IPS DF 6.9 (cell line): ENCODE data around the gene ZNF469.

Source experiments
- DNase-seq: peaks from one replicate; pipeline ENCODE4 v3.0.0-alpha.2; 2013; ENCODE audit warnings: low read depth, low spot score
- H3K27ac ChIP-seq: one replicate; pipeline ENCODE4 v1.5.1; 2013; ENCODE audit warnings: low read length, control low read depth
- H3K27me3 ChIP-seq: 2 replicates; pipeline ENCODE4 v1.6.1; 2013; ENCODE audit warnings: mild to moderate bottlenecking, low read length; ENCODE audit not compliant: control insufficient read depth, insufficient read depth
- H3K36me3 ChIP-seq: 2 replicates; pipeline ENCODE4 v1.6.1; 2013; ENCODE audit warnings: low read length; ENCODE audit not compliant: control insufficient read depth, insufficient read depth
- H3K4me1 ChIP-seq: 2 replicates; pipeline ENCODE4 v1.6.1; 2013; ENCODE audit warnings: low read length; ENCODE audit not compliant: control insufficient read depth, insufficient read depth
- H3K4me3 ChIP-seq: 2 replicates; pipeline ENCODE4 v1.5.1; 2013; ENCODE audit warnings: mild to moderate bottlenecking, low read length
- H3K9me3 ChIP-seq: 2 replicates; pipeline ENCODE4 v1.6.1; 2013; ENCODE audit warnings: low read length, inconsistent platforms; ENCODE audit not compliant: control insufficient read depth, insufficient read depth
- WGBS: extraction: QIAGEN DNeasy Blood & Tissue Kit; methylation state at CpG from one replicate; pipeline ENCODE4 v1.1.7; 2013; ENCODE audit warnings: mixed read lengths, missing lambda C conversion rate; ENCODE audit not compliant: insufficient read length, insufficient coverage; 5-methylcytosine and 5-hydroxymethylcytosine counted together

Gene ZNF469

GRCh38 chr16:88373927-88374492, 8.7 kb upstream of the ZNF469 start:
- WGBS = no CpG with 5 or more reads among the region's 5 CpGs

GRCh38 chr16:88374736-88375135, 8.0 kb upstream of the ZNF469 start:
- Histone ChIP-seq H3K27ac (no peak overlapping the region), H3K9me3 (no peaks in the 10 kb centered on the region), H3K36me3 (no peaks in the 10 kb centered on the region), H3K27me3 (no peaks in the 10 kb centered on the region), H3K4me3 (no peak overlapping the region), H3K4me1 (no peaks in the 10 kb centered on the region)
- no CpG with 5 or more reads among the region's 22 CpGs for WGBS
- DNase-seq = no peak

More at GRCh38 chr16:88373927-88374492, 8.7 kb upstream of the ZNF469 start:
- Histone ChIP-seq H3K36me3 (no peaks in the 10 kb centered on the region), H3K9me3 (no peaks in the 10 kb centered on the region), H3K4me1 (no peaks in the 10 kb centered on the region), H3K27me3 (no peaks in the 10 kb centered on the region), H3K4me3 (no peak overlapping the region), H3K27ac (no peak overlapping the region)
- no peak for DNase-seq

GRCh38 chr16:88375236-88375975, 7.4 kb upstream of the ZNF469 start:
- no peak for DNase-seq
- no peak overlapping the region for H3K27ac ChIP-seq

GRCh38 chr16:88375996-88376834, 6.5 kb upstream of the ZNF469 start:
- H3K36me3 ChIP-seq = no peaks in the 10 kb centered on the region
- H3K27me3 ChIP-seq = no peaks in the 10 kb centered on the region
- DNase-seq = no peak
- no peaks in the 10 kb centered on the region for H3K9me3 ChIP-seq
- peaks cover 2% of the 10 kb centered on the region for H3K4me1 ChIP-seq
- H3K4me3 ChIP-seq = no peak overlapping the region
- WGBS = no CpG with 5 or more reads among the region's 50 CpGs
- H3K27ac ChIP-seq = no peak overlapping the region

More at GRCh38 chr16:88375236-88375975, 7.4 kb upstream of the ZNF469 start:
- H3K9me3 ChIP-seq = no peaks in the 10 kb centered on the region
- no peaks in the 10 kb centered on the region for H3K4me1 ChIP-seq
- H3K36me3 ChIP-seq = no peaks in the 10 kb centered on the region
- H3K27me3 ChIP-seq = no peaks in the 10 kb centered on the region
- no peak overlapping the region for H3K4me3 ChIP-seq
- WGBS = no CpG with 5 or more reads among the region's 24 CpGs

GRCh38 chr16:88376835-88377726, 5.7 kb upstream of the ZNF469 start:
- peaks cover 7% of the 10 kb centered on the region for H3K4me1 ChIP-seq
- no peaks in the 10 kb centered on the region for H3K9me3 ChIP-seq
- H3K27ac ChIP-seq = no peak overlapping the region
- no CpG with 5 or more reads among the region's 30 CpGs for whole genome bisulfite sequencing
- H3K36me3 ChIP-seq = no peaks in the 10 kb centered on the region
- DNase-seq = no peak
- no peak overlapping the region for H3K4me3 ChIP-seq
- H3K27me3 ChIP-seq = peaks cover under 1% of the 10 kb centered on the region; the same call in 1 of the 2 replicates

GRCh38 chr16:88377961-88378360, 4.8 kb upstream of the ZNF469 start:
- Histone ChIP-seq H3K27ac (no peak overlapping the region), H3K36me3 (no peaks in the 10 kb centered on the region), H3K9me3 (no peaks in the 10 kb centered on the region), H3K27me3 (peaks cover 7% of the 10 kb centered on the region), H3K4me1 (peaks cover 13% of the 10 kb centered on the region), H3K4me3 (no peak overlapping the region)
- WGBS = no CpG with 5 or more reads among the region's 12 CpGs
- DNase-seq = no peak

GRCh38 chr16:88378401-88378800, 4.4 kb upstream of the ZNF469 start:
- DNase-seq = no peak
- Histone ChIP-seq H3K27me3 (peaks cover 7% of the 10 kb centered on the region), H3K9me3 (no peaks in the 10 kb centered on the region), H3K4me1 (peaks cover 13% of the 10 kb centered on the region), H3K36me3 (no peaks in the 10 kb centered on the region), H3K4me3 (no peak overlapping the region), H3K27ac (no peak overlapping the region)
- no CpG with 5 or more reads among the region's 12 CpGs for WGBS

- no peaks in the 10 kb centered on the region for H3K9me3 ChIP-seq
- peaks cover 16% of the 10 kb centered on the region for H3K4me1 ChIP-seq
- H3K27ac ChIP-seq = no peak overlapping the region
- H3K4me3 ChIP-seq = no peak overlapping the region
- H3K36me3 ChIP-seq = no peaks in the 10 kb centered on the region
- H3K27me3 ChIP-seq = peaks cover 11% of the 10 kb centered on the region
- no CpG with 5 or more reads among the region's 25 CpGs for WGBS
- no peak for DNase-seq
These were observed 3.7 kb upstream of the ZNF469 start for GRCh38 chr16:88378836-88379693.

- Histone ChIP-seq H3K27ac (no peak overlapping the region), H3K4me1 (peaks cover 17% of the 10 kb centered on the region), H3K4me3 (no peak overlapping the region), H3K36me3 (no peaks in the 10 kb centered on the region), H3K9me3 (no peaks in the 10 kb centered on the region), H3K27me3 (peaks cover 17% of the 10 kb centered on the region)
- DNase-seq = no peak
- no CpG with 5 or more reads among the region's 8 CpGs for WGBS
These were observed 3.1 kb upstream of the ZNF469 start for GRCh38 chr16:88379694-88380040.
